Spleen (tissue), 7 donors: ENCODE results near the gene UBE2QL1.

Source experiments
- CTCF ChIP-seq, 11 experiments: fragments of 200-600 bp in 7 of 11; fragments of 450-650 bp in 4 of 11; sonication (generic) in 4 of 11; IDR thresholded peaks in 8 of 11; conservative IDR thresholded peaks in 3 of 11; 1 replicate in 7 of 11; 2 replicates in 4 of 11; pipeline versions ENCODE4 v1.4.0 to v1.8.0; 2016 to 2021; ENCODE audit warnings: antibody characterized with exemption in 11 of 11, inconsistent platforms in 4 of 11, mild to moderate bottlenecking in 1 of 11
- POLR2A ChIP-seq, 3 donors: fragments of 450-650 bp; IDR thresholded peaks; one replicate each; pipeline ENCODE4 v1.5.1; 2017; ENCODE audit warnings: antibody characterized with exemption in 3 of 3, mild to moderate bottlenecking in 1 of 3
- donor health status: DM: no; HTN: no; CAD: no; lungs with moderate emphysema.
- donor health status: DM: no; HTN: no; CAD: no.
- donor health status: DM: no; HTN: no; CAD: no.

GRCh38 chr5:6502421-6502820, 53.8 kb downstream of the UBE2QL1 start:
- TF ChIP-seq POLR2A (IDR thresholded peaks at IDR 0.05) (no peak), CTCF (IDR thresholded peaks at IDR 0.05 in 8 of 11, conservative IDR thresholded peaks at IDR 0.05 in 3 of 11) (no peak)
